ACC112 (cell line): Measurements from ENCODE around the gene GSTA2.

Experiments used
- H2AFZ ChIP-seq: fragments of 200-600 bp; sonication (generic); one replicate; pipeline ENCODE4 v1.6.0; 2017; ENCODE audit warnings: antibody characterized with exemption, low read length; ENCODE audit not compliant: unreplicated experiment
- H3K27ac ChIP-seq: fragments of 200-600 bp; sonication (generic); 2 replicates; pipeline ENCODE4 v1.5.1; 2014; ENCODE audit warnings: low read depth, mild to moderate bottlenecking, antibody characterized with exemption, low read length, moderate library complexity
- H3K27me3 ChIP-seq: fragments of 200-600 bp; sonication (generic); 2 replicates; pipeline ENCODE4 v1.6.1; 2014; ENCODE audit warnings: mild to moderate bottlenecking, antibody characterized with exemption, low read length, moderate library complexity, mixed read lengths; ENCODE audit not compliant: insufficient read depth
- H3K36me3 ChIP-seq: fragments of 200-600 bp; sonication (generic); 2 replicates; pipeline ENCODE4 v1.6.1; 2016; ENCODE audit warnings: mild to moderate bottlenecking, antibody characterized with exemption, low read length, moderate library complexity, mixed read lengths; ENCODE audit not compliant: insufficient read depth
- H3K4me1 ChIP-seq: fragments of 200-600 bp; sonication (generic); one replicate; pipeline ENCODE4 v1.6.1; 2016; ENCODE audit warnings: low read length, mixed read lengths; ENCODE audit not compliant: insufficient read depth, unreplicated experiment, control insufficient read depth
- H3K4me3 ChIP-seq: fragments of 200-600 bp; sonication (generic); 2 replicates; pipeline ENCODE4 v1.5.1; 2014; ENCODE audit warnings: mild to moderate bottlenecking, low read depth, low read length
- H3K79me2 ChIP-seq: fragments of 200-600 bp; sonication (generic); one replicate; pipeline ENCODE4 v1.6.0; 2016; ENCODE audit warnings: low read length; ENCODE audit not compliant: control insufficient read depth, unreplicated experiment, insufficient read depth

GSTA2 gene

DNA sequence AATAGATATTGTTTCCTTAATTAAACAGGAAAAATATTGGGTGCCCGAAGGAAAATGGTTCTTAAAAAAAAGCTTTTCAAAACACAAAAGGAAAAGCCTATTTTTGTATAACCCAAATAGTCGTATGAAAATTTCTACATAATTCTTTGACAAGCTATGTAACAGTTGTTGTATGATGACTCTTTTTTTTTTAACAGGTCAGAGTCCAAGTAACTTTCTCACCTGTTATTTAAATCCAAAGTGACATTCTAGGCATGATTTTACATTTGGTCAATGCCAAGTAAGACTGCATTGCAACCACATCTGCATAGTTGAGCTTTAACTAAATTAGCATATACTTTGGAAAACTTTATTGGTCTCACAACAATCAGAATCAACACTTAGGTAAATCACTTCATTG, 24.1 kb downstream of the GSTA2 start:
- Histone ChIP-seq H3K27ac (no peak overlapping the region), H3K36me3 (no peaks in the 10 kb centered on the region), H3K27me3 (peaks cover 37% of the 10 kb centered on the region), H3K4me3 (no peak overlapping the region), H3K4me1 (no peaks in the 10 kb centered on the region), H2AFZ (no peak overlapping the region), H3K79me2 (no peaks in the 10 kb centered on the region)

DNA sequence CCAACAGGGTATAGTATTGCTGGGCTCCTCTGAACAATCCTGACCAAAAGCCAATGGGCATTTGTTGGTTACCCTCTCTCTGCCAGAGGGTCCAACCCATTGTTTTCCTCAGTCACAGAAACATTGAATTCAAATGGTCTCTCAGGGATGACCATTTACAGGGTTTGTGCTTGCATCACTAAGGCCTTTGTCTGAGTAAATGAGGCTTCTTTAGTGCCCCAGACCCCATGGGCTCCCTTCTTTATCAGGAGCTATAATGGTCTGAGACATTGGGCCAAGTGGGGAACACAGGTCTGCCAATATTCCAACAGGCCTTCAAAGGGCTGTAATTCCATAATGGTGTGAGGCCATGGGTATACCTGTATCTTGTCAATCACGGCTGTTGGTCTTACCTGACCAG, 27.1 kb downstream of the GSTA2 start:
- Histone ChIP-seq H3K4me1 (no peaks in the 10 kb centered on the region), H3K27ac (no peak overlapping the region), H3K36me3 (no peaks in the 10 kb centered on the region), H3K27me3 (peaks cover 30% of the 10 kb centered on the region), H3K4me3 (no peak overlapping the region), H3K79me2 (no peaks in the 10 kb centered on the region), H2AFZ (no peak overlapping the region)

DNA sequence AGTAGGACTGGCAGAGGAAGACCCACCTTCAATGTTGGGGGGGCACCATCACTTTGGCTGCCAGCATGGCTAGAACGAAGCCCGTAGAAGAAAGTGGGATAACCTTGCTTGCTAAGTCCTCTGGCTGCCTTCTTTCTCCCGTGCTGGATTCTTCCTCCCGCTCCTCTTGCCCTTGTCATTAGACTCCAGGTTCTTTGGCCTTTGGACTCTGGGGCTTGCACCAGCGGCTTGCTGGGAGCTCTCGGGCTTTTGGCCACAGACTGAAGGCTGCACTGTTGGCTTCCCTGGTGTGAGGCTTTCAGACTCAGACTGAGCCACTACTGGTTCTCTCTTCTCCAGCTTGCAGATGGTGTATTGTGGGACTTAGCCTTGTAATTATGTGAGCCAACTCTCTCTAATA, 28.2 kb downstream of the GSTA2 start:
- Histone ChIP-seq H3K4me1 (no peaks in the 10 kb centered on the region), H3K4me3 (no peak overlapping the region), H3K36me3 (no peaks in the 10 kb centered on the region), H3K27me3 (peaks cover 21% of the 10 kb centered on the region), H2AFZ (no peak overlapping the region), H3K79me2 (no peaks in the 10 kb centered on the region), H3K27ac (no peak overlapping the region)

DNA sequence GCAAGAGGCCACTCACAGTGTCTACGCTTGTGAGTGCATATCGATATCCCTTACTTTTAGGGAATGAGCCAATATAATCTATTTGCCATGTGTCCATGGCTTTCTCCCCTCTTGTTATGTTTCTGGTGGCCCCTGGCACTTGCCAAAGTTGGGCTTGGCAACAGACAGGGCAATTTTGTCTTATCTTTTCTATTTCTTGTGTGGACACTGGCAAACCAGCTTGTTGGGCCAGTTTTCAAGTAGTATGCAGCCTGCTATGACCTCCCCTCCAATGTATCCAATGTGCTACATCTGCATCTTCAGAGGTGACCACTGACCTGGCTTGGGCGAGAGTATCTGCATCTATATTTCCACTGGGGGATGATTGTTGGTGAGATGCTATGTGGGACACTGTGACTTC, 29.2 kb downstream of the GSTA2 start:
- H3K4me1 ChIP-seq: no peaks in the 10 kb centered on the region
- H2AFZ ChIP-seq: no peak overlapping the region
- H3K4me3 ChIP-seq: no peak overlapping the region
- no peaks in the 10 kb centered on the region for H3K36me3 ChIP-seq
- H3K27ac ChIP-seq: no peak overlapping the region
- H3K27me3 ChIP-seq: peaks cover 19% of the 10 kb centered on the region
- H3K79me2 ChIP-seq: no peaks in the 10 kb centered on the region

DNA sequence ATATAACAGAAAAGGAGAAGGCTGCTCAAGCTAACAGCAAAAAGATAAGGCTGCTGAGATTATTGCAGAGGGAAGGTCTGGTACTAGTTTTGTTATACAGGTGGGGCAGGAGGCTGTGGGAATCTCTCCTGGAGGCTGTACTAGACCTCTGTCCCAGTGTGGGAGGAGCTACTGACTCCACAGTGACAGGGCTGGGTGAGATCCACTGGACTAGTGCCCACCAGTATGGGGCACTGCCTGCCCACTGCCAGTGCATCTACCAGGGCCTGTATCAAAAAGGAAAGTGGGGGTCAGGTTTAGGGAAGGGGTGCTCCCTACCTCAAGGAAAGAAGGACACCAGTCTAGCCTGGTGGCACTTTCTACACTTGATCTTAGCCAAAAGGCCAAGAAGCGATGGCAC, 30.1 kb downstream of the GSTA2 start:
- peaks cover 19% of the 10 kb centered on the region for H3K27me3 ChIP-seq
- H2AFZ ChIP-seq: no peak overlapping the region
- no peaks in the 10 kb centered on the region for H3K36me3 ChIP-seq
- no peak overlapping the region for H3K4me3 ChIP-seq
- no peak overlapping the region for H3K27ac ChIP-seq
- no peaks in the 10 kb centered on the region for H3K79me2 ChIP-seq
- no peaks in the 10 kb centered on the region for H3K4me1 ChIP-seq

DNA sequence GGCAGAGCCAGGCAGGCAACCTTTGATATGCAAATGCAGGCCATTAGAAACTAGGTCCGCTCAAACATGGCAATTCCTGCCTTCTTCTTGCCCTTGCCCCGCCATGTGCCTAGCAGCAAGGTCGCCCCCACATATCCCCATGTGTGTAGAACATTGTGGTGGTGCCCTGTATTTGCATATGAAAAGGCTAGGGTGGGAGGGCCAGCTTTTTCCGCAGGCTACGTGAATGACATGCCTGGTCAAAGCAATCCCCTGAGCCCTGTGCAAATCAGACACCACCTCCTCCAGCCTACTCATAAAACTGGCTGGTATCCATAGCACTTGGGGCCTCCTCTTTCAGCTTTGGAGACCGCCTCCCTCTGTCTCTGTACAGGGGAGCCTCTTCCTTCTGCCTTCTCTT, 31.6 kb downstream of the GSTA2 start:
- Histone ChIP-seq H2AFZ (no peak overlapping the region), H3K79me2 (no peaks in the 10 kb centered on the region), H3K4me1 (no peaks in the 10 kb centered on the region), H3K36me3 (no peaks in the 10 kb centered on the region), H3K27me3 (peaks cover 12% of the 10 kb centered on the region), H3K4me3 (no peak overlapping the region), H3K27ac (no peak overlapping the region)

DNA sequence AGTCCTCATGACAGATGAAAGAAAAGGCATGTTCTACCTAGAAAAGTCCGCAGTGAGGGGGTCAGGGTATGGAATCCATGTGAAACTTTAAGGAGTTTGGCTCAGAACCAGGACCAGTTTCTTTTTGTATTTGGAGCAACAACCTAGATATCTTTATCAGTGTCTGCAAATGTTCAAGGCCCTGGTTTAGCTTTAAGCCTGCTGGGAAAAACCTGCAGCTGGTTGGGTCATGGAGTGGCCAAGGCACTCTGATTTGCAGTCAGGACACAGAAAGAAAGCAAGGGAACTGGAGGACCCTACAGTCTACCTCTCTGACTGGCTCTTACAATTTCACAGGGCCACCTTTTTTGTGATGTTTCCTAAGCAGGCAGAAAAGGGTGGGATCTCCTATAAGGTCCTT, 33.7 kb downstream of the GSTA2 start:
- H3K27me3 ChIP-seq: no peaks in the 10 kb centered on the region
- peaks cover 15% of the 10 kb centered on the region for H3K4me1 ChIP-seq

DNA sequence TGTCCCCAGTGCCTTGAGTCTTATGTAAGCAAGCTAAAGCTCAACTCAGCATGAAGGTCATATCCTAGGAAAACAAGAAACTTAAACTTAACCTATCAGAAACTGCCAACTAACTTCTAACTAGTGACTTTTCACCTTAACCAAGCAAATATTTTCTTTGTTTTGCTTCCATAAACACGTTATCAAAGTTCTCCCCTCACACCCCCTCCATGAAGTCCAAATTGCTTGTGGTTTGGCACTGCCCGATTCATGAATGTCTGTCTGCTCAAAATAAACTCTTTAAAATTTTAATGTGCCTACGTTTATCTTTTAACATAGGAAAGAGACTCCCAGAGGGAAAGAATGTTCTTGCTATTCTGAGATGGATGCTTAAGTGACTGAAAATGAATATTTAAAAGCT, 34.9 kb downstream of the GSTA2 start:
- no peaks in the 10 kb centered on the region for H3K79me2 ChIP-seq
- H3K27ac ChIP-seq: no peak overlapping the region
- H3K27me3 ChIP-seq: no peaks in the 10 kb centered on the region
- H3K4me3 ChIP-seq: no peak overlapping the region
- peaks cover 20% of the 10 kb centered on the region for H3K4me1 ChIP-seq
- no peaks in the 10 kb centered on the region for H3K36me3 ChIP-seq
- no peak overlapping the region for H2AFZ ChIP-seq

More for the DNA sequence above, 33.7 kb downstream of the GSTA2 start:
- Histone ChIP-seq H2AFZ (no peak overlapping the region), H3K36me3 (no peaks in the 10 kb centered on the region), H3K27ac (no peak overlapping the region), H3K79me2 (no peaks in the 10 kb centered on the region), H3K4me3 (no peak overlapping the region)

DNA sequence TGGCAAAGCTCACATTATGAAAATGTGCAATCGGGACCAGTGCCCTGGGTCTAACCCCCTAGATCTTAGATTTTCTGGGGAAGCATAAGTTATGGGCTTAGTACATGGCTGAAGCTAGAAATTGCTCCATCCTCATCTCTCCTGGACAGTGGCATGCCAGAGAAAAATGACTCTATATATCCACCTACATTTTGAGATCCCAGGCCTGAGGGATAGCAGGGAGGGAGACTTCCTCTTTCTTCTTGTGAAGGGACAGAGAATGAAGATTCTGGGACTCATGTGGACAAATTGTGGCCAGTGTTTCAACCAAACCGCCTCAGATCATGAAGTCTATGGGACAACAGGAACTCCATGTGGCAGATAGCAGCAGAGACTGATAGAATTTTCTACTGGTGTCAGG, 35.4 kb downstream of the GSTA2 start:
- H3K27ac ChIP-seq: no peak overlapping the region

DNA sequence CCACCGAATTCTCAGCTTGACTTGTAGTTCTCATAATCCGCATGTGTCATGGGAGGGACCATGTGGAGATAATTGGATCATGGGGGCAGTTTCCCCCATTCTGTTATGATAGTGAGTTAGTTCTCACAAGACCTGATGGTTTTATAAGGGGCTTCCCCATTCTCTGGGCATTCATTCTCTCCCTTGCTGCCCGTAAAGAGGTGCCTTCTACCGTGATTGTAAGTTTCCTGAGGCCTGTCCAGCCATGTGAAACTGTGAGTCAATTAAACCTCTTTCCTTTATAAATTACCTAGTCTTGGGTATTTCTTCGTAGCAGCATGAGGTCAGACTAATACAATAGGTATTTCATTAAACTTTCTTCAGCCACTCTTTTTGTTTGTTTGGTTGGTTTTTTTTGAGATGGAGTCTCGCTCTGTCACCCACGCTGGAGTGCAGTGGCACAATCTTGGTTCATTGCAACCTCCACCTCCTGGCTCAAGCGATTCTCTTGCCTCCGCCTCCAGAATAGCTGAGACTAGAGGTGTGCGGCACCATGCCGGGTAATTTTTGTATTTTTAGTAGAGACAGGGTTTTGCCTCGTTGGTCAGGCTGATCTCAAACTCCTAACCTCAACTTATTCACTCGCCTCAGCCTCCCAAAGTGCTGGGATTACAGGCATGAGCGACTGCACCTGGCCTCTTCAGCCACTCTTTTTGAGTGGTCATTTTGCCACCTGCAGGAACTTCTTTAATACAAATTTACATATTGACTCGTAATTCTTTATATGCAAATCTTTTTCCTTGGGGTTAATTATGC, 36.3 kb downstream of the GSTA2 start:
- Histone ChIP-seq H2AFZ (no peak overlapping the region), H3K4me3 (no peak overlapping the region), H3K4me1 (peaks cover 20% of the 10 kb centered on the region), H3K27me3 (no peaks in the 10 kb centered on the region), H3K27ac (no peak overlapping the region), H3K36me3 (no peaks in the 10 kb centered on the region), H3K79me2 (no peaks in the 10 kb centered on the region)

More for the DNA sequence above, 35.4 kb downstream of the GSTA2 start:
- Histone ChIP-seq H3K4me1 (peaks cover 20% of the 10 kb centered on the region), H3K36me3 (no peaks in the 10 kb centered on the region), H3K27me3 (no peaks in the 10 kb centered on the region), H3K79me2 (no peaks in the 10 kb centered on the region), H3K4me3 (no peak overlapping the region), H2AFZ (no peak overlapping the region)

DNA sequence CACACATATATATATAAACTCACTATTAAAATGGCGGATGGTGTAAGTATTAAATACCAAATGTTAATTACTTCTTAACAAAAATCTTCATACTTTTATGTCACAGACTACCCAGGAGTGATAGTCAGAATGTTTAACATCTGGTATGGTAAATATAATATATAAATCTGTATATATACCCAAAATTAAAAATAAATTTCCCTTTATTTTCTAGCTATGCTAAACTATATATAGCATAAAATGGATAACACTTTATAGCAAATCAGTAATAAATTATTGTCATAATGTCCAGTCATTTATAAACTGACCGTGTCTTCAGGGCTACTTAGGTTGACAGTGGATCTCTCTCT, 37.1 kb downstream of the GSTA2 start:
- Histone ChIP-seq H3K27ac (no peak overlapping the region), H3K79me2 (no peaks in the 10 kb centered on the region), H3K27me3 (no peaks in the 10 kb centered on the region), H3K36me3 (no peaks in the 10 kb centered on the region), H2AFZ (no peak overlapping the region), H3K4me3 (no peak overlapping the region), H3K4me1 (peaks cover 20% of the 10 kb centered on the region)
